ENCODE data around the gene PLCD3. TPM values are rescaled to one million over a fixed set of nuclear protein-coding genes. Genes with fewer than 3 reads are reported as not detected.

The PLCD3 gene
- total RNA-seq, 1 experiment from 2014 or later, result 55.8 TPM

DNA sequence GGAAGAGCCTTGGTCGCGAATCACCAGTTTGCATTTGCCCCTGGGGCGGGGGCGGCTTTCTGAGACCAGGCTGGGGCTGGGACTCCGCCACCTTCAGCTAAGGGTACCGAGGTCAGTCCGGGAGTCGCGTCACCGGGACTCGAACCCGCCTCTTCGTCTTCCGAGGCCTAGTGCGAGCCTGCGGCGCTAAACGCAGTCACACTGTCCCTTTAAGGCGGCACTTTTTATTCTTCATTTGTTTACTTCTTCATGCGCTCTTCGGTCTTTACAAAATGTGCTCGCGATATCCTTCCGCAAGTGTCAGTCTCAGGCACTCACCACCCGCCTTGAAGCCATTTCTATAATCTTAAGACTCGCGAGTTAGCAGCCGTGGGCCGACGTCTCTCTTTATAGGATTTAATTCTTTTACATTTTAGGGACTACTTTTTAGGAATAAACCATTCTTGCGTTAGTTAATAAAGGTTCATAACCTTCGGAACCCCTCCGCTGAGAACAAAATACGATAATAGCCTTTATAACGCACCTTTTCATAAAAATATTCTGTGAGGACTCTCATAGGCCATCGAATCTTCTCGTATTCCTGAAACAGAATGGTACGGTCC is 15.4 kb upstream of the PLCD3 start:
- DNase-seq (ENCODE audit: low spot score) (peak; percentile 79), ATAC-seq (peak; percentile 2; the same call in 1 of the 2 replicates)
- Mint-ChIP-seq H3K27me3 (ENCODE audit: low read depth) (peaks cover 5% of the 10 kb centered on the region; the same call in 1 of the 2 replicates), H3K4me1 (peaks cover 41% of the 10 kb centered on the region), H3K36me3 (no peaks in the 10 kb centered on the region; the same call in 1 of the 2 replicates), H3K9me3 (no peaks in the 10 kb centered on the region), H3K4me3 (peak overlapping the region; percentile 98), H3K27ac (peak overlapping the region; percentile 100)
- CTCF ChIA-PET, result interaction anchor here (0.6 to 16.3 kb wide), 12 partner anchors 14 to 439 kb away, joined by 3 to 531 read pairs (median 16); partner anchors contain the start of genes ACBD4, HEXIM2 and PLCD3
- POLR2A ChIA-PET, result interaction anchor here (0.5 to 6.1 kb wide), 27 partner anchors 8 to 224 kb away, joined by 3 to 242 read pairs (median 4); partner anchors contain the start of genes ACBD4, HEXIM2 and NMT1
- TF ChIP-seq, protein P1, sequence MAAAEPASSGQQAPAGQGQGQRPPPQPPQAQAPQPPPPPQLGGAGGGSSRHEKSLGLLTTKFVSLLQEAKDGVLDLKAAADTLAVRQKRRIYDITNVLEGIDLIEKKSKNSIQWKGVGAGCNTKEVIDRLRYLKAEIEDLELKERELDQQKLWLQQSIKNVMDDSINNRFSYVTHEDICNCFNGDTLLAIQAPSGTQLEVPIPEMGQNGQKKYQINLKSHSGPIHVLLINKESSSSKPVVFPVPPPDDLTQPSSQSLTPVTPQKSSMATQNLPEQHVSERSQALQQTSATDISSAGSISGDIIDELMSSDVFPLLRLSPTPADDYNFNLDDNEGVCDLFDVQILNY (CRISPR knock-in tag; IDR thresholded peaks at IDR 0.05), result no peak
- TF ChIP-seq, protein P2, sequence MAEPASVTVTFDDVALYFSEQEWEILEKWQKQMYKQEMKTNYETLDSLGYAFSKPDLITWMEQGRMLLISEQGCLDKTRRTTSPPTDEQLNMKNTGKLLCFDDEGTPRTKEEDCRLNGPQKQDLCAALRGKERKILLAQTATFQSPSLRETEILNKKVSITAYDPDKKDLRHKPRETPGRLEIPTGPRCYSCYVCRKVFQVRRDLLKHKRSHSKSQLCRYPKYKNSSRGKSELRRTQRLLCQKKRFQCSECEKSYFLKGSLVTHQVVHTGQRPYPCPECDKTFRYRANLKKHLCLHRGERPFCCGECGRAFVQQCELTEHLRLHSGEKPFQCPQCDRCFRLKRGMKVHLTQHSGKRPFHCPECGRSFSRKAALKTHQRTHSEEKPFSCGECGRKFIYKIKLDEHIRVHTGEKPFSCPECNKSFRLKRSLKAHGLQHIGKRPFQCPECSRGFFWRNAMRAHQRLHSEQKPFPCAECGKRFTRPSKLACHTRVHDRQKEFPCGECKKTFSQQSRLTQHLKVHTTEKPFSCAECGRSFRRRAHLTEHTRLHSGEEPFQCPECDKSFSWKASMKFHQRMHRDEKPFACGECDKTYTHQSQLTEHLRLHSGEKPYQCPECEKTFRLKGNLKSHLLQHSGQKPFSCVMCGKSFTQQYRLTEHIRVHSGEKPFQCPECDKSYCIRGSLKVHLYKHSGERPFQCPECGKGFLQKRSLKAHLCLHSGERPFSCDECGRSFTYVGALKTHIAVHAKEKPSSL (CRISPR knock-in tag; conservative IDR thresholded peaks at IDR 0.05), result no peak
- no peak for TF ChIP-seq ETV6 (CRISPR knock-in tag; IDR thresholded peaks at IDR 0.05)
- no peak for TF ChIP-seq CBFB (CRISPR knock-in tag; IDR thresholded peaks at IDR 0.05; ENCODE audit: low read depth)
- TF ChIP-seq RORB (CRISPR knock-in tag; IDR thresholded peaks at IDR 0.05), result peak; percentile 71; the same call in 1 of the 2 replicates
- 0 out of 2 replicates have a peak, but pooled peaks have one; percentile 26 for TF ChIP-seq GTF2I (CRISPR knock-in tag; conservative IDR thresholded peaks at IDR 0.05)
- TF ChIP-seq, protein P3, sequence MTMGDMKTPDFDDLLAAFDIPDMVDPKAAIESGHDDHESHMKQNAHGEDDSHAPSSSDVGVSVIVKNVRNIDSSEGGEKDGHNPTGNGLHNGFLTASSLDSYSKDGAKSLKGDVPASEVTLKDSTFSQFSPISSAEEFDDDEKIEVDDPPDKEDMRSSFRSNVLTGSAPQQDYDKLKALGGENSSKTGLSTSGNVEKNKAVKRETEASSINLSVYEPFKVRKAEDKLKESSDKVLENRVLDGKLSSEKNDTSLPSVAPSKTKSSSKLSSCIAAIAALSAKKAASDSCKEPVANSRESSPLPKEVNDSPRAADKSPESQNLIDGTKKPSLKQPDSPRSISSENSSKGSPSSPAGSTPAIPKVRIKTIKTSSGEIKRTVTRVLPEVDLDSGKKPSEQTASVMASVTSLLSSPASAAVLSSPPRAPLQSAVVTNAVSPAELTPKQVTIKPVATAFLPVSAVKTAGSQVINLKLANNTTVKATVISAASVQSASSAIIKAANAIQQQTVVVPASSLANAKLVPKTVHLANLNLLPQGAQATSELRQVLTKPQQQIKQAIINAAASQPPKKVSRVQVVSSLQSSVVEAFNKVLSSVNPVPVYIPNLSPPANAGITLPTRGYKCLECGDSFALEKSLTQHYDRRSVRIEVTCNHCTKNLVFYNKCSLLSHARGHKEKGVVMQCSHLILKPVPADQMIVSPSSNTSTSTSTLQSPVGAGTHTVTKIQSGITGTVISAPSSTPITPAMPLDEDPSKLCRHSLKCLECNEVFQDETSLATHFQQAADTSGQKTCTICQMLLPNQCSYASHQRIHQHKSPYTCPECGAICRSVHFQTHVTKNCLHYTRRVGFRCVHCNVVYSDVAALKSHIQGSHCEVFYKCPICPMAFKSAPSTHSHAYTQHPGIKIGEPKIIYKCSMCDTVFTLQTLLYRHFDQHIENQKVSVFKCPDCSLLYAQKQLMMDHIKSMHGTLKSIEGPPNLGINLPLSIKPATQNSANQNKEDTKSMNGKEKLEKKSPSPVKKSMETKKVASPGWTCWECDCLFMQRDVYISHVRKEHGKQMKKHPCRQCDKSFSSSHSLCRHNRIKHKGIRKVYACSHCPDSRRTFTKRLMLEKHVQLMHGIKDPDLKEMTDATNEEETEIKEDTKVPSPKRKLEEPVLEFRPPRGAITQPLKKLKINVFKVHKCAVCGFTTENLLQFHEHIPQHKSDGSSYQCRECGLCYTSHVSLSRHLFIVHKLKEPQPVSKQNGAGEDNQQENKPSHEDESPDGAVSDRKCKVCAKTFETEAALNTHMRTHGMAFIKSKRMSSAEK (CRISPR knock-in tag; IDR thresholded peaks at IDR 0.05; ENCODE audit: borderline replicate concordance), result 0 out of 2 replicates have a peak, but pooled peaks have one; percentile 62
- TF ChIP-seq NFATC4 (CRISPR knock-in tag; IDR thresholded peaks at IDR 0.05), result no peak
- TF ChIP-seq, protein P4, sequence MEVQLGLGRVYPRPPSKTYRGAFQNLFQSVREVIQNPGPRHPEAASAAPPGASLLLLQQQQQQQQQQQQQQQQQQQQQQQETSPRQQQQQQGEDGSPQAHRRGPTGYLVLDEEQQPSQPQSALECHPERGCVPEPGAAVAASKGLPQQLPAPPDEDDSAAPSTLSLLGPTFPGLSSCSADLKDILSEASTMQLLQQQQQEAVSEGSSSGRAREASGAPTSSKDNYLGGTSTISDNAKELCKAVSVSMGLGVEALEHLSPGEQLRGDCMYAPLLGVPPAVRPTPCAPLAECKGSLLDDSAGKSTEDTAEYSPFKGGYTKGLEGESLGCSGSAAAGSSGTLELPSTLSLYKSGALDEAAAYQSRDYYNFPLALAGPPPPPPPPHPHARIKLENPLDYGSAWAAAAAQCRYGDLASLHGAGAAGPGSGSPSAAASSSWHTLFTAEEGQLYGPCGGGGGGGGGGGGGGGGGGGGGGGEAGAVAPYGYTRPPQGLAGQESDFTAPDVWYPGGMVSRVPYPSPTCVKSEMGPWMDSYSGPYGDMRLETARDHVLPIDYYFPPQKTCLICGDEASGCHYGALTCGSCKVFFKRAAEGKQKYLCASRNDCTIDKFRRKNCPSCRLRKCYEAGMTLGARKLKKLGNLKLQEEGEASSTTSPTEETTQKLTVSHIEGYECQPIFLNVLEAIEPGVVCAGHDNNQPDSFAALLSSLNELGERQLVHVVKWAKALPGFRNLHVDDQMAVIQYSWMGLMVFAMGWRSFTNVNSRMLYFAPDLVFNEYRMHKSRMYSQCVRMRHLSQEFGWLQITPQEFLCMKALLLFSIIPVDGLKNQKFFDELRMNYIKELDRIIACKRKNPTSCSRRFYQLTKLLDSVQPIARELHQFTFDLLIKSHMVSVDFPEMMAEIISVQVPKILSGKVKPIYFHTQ (CRISPR knock-in tag; IDR thresholded peaks at IDR 0.05), result no peak
- no peak for TF ChIP-seq ZNF263 (CRISPR knock-in tag; IDR thresholded peaks at IDR 0.05; ENCODE audit: low read depth)
- TF ChIP-seq TEAD1 (CRISPR knock-in tag; IDR thresholded peaks at IDR 0.05), result no peak
- TF ChIP-seq, protein P5, sequence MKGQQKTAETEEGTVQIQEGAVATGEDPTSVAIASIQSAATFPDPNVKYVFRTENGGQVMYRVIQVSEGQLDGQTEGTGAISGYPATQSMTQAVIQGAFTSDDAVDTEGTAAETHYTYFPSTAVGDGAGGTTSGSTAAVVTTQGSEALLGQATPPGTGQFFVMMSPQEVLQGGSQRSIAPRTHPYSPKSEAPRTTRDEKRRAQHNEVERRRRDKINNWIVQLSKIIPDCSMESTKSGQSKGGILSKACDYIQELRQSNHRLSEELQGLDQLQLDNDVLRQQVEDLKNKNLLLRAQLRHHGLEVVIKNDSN (CRISPR knock-in tag; IDR thresholded peaks at IDR 0.05), result no peak
- TF ChIP-seq, protein P6, sequence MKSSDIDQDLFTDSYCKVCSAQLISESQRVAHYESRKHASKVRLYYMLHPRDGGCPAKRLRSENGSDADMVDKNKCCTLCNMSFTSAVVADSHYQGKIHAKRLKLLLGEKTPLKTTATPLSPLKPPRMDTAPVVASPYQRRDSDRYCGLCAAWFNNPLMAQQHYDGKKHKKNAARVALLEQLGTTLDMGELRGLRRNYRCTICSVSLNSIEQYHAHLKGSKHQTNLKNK (CRISPR knock-in tag; IDR thresholded peaks at IDR 0.05), result peak; percentile 21; the same call in 1 of the 2 replicates
- TF ChIP-seq, protein P7, sequence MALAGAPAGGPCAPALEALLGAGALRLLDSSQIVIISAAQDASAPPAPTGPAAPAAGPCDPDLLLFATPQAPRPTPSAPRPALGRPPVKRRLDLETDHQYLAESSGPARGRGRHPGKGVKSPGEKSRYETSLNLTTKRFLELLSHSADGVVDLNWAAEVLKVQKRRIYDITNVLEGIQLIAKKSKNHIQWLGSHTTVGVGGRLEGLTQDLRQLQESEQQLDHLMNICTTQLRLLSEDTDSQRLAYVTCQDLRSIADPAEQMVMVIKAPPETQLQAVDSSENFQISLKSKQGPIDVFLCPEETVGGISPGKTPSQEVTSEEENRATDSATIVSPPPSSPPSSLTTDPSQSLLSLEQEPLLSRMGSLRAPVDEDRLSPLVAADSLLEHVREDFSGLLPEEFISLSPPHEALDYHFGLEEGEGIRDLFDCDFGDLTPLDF (CRISPR knock-in tag; IDR thresholded peaks at IDR 0.05), result 0 out of 2 replicates have a peak, but pooled peaks have one; percentile 29
- TF ChIP-seq ZNF232 (CRISPR knock-in tag; IDR thresholded peaks at IDR 0.05), result peak; percentile 35; the same call in 1 of the 2 replicates
- TF ChIP-seq CREM (CRISPR knock-in tag; IDR thresholded peaks at IDR 0.05), result no peak; the same call in 1 of the 2 replicates
- TF ChIP-seq, protein P8, sequence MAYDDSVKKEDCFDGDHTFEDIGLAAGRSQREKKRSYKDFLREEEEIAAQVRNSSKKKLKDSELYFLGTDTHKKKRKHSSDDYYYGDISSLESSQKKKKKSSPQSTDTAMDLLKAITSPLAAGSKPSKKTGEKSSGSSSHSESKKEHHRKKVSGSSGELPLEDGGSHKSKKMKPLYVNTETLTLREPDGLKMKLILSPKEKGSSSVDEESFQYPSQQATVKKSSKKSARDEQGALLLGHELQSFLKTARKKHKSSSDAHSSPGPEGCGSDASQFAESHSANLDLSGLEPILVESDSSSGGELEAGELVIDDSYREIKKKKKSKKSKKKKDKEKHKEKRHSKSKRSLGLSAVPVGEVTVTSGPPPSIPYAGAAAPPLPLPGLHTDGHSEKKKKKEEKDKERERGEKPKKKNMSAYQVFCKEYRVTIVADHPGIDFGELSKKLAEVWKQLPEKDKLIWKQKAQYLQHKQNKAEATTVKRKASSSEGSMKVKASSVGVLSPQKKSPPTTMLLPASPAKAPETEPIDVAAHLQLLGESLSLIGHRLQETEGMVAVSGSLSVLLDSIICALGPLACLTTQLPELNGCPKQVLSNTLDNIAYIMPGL (CRISPR knock-in tag; IDR thresholded peaks at IDR 0.05), result no peak
- TF ChIP-seq, protein P9, sequence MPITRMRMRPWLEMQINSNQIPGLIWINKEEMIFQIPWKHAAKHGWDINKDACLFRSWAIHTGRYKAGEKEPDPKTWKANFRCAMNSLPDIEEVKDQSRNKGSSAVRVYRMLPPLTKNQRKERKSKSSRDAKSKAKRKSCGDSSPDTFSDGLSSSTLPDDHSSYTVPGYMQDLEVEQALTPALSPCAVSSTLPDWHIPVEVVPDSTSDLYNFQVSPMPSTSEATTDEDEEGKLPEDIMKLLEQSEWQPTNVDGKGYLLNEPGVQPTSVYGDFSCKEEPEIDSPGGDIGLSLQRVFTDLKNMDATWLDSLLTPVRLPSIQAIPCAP (CRISPR knock-in tag; IDR thresholded peaks at IDR 0.05), result no peak
- TF ChIP-seq, protein P10, sequence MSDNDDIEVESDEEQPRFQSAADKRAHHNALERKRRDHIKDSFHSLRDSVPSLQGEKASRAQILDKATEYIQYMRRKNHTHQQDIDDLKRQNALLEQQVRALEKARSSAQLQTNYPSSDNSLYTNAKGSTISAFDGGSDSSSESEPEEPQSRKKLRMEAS (CRISPR knock-in tag; IDR thresholded peaks at IDR 0.05), result peak; percentile 20; the same call in 1 of the 2 replicates
- no peak for TF ChIP-seq ELF4 (CRISPR knock-in tag; IDR thresholded peaks at IDR 0.05; ENCODE audit: low read depth)

Data from WTC11 (cell line).